ENCODE results near the gene GRB10.

DNA sequence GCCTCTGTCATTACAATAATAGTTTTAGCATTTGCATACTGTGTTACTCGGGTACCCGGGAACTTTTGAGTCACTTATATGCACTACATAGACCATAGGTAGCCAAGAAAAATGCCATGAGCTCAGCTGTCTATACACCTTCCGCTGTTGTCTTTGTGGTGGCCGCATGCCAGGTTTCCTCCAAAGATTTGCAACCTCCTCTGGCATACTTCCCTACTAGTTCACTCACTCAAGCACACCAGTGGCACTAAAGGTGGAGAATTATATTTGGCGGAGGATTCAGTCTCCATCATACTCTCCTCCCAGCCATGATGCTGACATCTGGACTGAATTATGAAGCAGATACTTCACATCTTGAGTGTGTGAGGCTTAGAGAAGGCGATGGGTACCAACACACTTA, 35.6 kb upstream of the GRB10 start:
- TF ChIP-seq POLR2A (IDR thresholded peaks at IDR 0.05; ENCODE audit: low read length) (no peak), GATA1 (IDR thresholded peaks at IDR 0.05; ENCODE audit: low read depth, low read length) (no peak)

Measured in erythroblast (primary cell).